T-helper 1 cell (primary cell): ENCODE data around the gene PLA2G5.

Source experiments
- DNase-seq, 5 donors: peaks; one replicate each; pipeline ENCODE4 v3.0.0-alpha.2; 2012 to 2020

The PLA2G5 gene

DNA sequence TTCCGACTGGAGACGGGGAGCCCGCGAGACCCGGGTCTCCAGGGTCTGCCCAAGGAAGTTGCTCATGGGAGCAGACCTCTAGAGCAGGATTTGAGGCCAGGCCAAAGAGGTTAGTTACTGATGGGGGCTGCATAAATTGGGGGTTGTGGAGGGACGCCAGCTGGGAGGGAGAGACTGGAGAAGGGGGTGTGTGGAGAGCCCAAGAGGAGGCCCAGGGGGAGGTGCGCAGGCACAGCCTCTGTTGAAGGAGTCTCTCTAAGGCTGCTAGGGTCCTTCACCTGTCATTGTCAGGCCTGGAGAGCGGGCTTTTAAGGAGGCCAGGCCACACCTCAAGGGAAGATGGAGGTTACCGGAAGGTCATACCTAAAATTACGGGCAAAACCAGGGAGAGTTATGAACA lies 363 bp downstream of the PLA2G5 start:
- no peak for DNase-seq

DNA sequence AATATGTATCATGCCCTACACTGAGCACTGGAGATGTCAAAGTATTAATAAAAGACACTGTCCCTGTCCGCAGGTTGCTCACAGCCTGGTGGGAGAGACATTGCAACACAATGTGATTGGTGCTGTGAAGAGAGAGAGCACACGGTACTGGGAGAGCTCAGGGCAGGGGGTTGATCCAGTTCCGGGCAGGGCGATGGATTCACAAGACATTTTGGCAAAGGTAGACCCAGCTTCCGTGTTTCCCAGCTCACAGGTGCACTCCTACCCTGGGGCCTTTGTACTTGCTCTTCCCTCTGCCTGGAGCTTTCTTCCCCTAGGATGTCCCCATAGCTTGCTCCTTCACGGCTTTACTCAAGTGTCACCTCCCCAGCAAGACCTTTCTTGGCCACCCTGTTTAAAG lies 1.4 kb downstream of the PLA2G5 start:
- no peak for DNase-seq

DNA sequence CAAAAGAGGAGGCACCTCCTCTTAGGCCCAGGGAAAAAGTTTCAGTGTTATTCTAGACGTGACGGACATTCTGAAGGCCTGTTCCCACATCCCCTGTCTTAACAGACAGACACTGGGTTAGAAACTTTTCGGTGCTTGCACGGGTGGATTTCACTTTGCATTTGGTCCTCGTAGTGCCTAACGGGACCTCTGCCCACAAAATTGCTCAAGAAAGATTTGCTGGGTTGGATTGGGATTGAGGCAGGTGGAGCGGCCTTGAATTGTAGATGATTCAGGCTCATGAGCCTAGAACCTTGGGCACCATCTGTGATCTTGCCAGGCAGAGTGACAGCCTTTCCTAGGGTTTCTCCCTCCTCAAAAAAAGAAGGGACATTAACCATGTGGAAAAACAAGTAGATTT lies 2.8 kb downstream of the PLA2G5 start:
- no peak for DNase-seq

DNA sequence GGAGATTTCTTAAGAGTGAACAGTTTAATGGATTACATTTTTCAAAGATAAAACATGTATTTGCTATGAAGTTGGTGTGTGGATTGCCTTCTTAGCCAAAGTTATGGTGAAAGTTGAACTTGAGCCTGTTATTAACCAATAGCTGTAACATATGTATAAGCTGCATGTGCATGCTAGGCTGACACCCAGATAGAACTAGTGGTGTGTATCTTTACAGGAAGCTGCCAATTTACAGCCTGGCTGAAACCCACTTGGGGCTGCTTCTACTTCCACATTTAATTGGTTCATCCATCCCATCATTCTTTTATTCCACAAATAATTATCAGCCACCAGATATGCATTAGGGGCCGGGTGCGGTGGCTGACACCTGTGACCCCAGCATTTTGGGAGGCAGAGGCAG lies 3.3 kb downstream of the PLA2G5 start:
- DNase-seq, result no peak

DNA sequence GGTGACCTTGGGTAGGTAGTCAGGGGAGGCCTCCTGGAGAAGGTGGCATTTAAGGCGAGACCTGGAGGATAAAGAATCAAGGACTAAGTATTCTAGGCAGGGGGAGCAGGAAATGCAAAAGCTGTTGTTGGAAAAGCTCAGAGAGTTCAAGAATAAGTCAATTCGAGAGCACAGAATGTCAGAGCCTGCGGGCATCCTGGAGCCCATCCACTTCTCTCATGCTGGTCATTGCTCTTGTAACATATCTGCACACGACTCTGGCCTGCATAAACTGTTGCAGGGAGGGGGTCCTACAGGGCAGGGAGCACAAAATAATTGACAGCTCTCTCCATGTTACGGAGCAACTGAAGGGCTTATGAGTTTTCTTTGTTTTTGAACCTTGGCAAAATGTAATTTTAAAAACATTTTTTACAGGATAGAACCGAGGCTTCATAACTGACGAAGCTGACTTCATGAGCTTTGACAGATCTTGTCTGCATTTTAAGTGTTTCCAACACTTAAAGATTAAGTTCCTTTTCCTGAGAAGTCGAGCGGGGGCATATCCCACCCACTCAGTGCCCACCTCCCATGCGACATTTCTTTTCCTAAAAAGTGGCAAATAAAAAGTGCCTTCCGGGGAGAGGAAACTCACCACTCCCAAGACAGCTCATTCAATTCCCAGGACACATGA lies 4.2 kb downstream of the PLA2G5 start:
- DNase-seq, result no peak

DNA sequence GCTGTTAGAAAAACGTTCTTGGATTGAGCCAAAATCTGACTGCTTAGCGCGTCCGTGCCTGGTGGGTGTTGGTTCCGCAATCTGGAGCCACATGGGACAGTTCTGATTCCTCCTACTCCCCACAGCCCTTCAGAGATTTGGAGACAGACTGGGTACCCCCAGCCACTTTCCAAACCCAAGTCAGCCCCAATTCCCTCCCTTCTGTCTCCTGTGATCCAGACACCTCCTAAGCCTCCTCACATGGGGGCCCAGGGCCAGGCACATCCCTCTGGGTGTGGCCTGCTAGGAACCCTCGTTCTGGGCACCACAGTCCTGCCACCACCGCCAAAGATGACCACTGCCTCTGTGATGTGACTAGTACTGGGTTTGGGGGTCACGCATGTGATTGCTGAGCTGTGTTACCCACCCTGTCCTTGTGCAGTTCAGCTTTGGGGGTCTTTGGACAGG lies 4.8 kb downstream of the PLA2G5 start:
- no peak for DNase-seq

DNA sequence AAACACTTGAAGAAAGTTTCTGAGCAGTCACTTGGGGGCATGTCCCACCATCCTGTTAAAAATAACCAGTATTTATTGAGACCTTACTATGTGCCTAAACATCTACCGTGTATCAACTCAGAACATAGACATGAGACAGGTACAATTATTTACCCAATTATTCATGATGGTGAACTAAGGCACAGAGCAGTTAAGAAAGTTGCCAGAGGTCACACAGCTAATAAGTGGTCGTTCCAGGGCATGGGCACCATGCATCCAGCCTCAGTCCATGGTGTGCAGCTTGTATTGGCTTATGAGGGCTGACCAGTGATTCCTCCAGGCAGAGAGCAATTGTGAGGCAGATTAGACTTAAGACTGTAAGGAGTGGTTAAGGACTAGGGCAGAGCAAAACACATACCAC lies 5.4 kb downstream of the PLA2G5 start:
- DNase-seq, result no peak

DNA sequence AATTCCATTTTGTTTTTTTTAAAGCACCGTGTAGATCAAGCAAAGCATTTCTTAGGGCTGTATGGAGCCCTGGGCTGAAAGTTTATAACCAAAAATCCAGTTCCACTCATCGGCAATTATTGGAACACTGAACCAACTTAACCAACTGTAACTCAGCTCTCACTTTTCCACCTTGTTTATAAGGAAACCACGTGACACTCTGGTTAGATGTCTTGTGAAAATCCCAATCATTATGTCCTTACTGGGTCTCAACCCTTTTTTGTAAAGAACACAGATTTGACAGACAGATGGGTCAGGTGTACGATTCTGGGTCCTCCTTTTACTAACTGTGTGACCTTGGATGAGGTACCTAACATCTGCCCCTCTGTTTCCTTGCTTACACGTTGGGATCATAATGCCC lies 6.2 kb downstream of the PLA2G5 start:
- DNase-seq, result no peak

DNA sequence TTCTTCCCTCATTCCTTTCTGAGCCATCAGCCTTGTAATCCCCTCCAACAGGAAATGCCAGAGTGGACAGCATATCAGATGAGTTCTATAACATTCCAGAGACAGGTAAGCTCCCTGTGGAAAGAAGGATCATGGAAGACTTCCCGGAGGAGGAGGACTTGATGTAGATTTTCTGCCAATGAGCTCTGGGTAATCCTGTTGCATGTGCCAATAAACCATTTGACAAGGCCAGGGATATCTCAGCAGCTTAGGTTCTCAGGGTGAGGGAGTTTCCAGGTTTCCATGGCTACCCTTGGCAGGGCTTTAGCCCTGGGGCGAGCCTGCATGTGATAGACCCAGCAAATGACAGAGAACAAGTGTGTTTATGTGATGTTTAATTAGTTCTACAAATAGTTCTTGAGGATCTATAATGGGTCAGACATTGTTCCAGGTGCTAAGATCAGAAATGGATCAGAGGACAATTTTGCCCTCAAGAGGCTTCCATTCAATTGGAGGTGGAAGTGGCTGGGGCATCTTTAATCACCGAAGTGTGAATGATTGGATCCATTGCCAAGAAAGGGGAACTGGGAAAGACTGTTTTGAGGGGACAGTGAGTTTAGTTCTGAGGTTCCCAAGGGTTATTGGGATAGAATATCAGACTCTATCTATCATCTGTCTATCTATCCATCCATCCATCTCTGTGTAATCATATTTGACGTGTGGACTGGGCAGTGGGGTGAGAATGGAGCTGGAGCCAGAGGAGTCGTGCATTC lies 6.9 kb downstream of the PLA2G5 start:
- DNase-seq, result no peak

DNA sequence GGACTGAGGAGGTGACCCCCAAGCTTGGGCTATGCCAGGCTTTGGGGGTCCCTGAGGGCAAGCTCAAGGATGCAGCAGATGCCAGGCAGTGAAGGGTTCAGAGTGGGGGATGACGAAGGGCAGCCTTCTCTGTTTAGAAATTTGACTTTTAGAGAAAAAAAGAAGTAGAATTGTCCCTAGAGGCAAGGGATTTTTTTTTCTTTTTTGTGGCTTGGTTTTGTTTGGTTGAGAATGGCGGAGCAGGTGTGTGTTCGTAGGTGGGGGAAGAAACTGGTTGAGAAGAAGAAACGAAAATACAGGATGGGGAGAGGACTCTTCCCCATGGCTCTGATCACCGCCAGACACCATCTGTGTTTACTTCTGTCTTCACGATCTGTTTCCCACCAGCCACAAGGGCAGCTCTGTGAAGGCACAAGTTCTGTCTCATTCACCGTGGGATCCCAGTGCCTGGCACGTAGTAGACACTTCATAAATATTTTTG lies 8.2 kb downstream of the PLA2G5 start:
- DNase-seq, result no peak

DNA sequence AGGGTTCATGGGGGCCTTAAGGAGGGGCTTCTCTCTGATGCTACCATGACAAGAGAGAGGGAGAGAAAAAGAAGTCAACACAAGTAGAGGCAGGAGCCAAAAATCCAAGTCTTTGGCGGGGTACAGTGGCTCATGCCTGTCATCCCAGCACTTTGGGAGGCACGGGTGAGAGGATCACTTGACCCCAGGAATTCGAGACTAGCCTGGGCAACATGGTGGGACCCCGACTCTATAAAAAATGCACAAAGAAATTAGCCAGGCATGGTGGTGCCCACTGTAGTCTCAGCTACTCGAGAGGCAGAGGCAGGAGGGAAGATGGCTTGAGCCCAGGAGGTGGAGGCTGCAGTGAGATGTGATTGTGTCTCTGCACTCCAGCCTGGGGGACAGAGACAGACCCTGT lies 8.7 kb downstream of the PLA2G5 start:
- no peak for DNase-seq

DNA sequence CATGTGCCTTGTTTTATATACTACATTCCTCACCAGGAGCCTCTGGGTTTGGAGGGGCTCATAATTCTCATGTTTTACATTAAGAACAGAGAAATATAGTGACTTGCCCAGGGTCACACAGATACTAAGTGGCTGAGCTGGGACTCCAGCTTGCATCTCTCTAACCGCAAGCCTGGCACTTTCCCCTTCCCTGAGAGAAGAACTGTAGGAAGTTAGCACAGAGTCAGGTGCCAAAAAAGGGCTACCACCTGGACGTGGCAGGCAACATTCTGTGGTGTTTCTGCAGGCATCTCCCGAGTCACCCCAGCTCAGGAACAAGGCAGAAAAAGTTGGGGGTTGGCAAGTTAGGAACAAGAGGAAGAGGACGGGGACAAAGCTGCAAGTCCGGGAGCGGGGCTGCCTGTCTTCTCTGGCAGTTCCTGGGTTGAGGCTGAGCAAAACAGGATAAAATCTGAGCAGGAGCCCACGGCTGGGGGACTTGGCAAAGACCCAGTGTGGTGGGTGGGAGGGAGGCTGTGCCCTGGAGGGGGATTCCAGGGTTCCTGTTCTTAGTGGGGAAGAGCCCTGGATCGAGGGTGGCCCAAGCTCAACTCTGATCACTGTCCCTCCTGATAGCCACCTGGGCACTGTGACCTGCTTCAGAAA lies 9.8 kb downstream of the PLA2G5 start:
- no peak for DNase-seq

DNA sequence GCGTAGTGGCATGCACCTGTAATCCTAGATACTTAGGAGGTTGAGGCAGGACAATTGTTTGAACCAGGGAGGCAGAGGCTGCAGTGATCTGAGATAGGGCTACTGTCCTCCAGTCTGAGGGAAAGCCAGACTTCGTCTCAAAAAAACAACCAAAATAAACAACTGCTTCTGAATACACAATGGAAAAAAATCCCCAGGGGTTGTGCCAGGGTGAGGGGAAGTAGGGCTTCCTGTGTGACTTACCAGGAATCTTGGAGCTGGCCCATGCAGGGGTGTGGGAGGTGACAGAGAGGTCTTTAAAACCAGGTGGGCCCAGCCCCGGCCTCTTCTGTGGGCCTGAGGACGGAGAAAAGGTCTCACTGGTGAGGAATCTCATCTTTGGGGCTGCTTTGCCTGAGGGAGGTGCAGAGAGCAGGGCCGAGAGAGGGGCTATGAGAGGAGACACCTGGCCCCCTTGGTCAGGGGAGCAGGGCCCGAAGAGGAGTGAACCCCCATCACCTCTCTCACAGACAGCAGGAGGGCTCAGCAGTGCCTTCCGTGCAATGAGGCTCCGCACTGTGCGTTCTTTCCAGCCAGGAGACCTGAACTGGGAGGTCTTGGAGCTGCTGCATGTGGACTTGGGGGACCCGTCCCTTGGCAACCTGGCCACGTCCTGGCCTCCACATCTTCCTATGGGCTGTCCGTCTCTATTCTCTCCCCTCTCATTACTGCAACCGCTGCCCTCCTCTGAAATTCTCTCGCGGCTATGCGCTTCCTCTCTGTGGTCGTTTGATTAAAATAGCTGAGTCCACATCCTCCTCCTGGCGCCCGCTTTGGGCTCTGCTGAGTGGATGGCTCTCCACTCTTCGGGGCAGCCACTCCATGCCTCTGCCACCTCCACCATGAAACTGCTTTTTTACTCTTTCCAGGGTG lies 10.7 kb downstream of the PLA2G5 start:
- DNase-seq, result no peak

DNA sequence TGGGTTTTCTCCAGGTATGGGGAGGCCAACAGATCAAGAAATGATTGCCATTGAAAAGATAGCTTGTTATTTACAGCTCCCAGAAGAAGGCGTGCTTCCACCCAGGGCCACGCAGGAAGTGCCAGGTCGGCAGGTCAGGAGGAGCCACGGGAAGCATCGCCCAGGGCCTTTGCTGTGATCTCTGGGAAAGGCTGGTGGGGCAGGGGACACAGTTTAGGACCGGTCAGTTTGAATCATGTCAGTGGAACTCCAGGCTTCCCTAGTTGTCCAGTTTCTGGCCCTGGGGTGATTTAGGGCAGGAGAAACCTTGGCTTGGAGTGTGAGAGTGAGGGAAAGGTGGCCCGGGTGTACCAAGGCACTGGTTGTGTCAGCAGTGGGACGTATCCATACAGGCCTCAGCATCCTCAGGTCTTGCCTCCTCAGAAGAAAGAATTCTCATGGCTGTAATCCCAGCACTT lies 11.4 kb downstream of the PLA2G5 start:
- DNase-seq, result no peak

DNA sequence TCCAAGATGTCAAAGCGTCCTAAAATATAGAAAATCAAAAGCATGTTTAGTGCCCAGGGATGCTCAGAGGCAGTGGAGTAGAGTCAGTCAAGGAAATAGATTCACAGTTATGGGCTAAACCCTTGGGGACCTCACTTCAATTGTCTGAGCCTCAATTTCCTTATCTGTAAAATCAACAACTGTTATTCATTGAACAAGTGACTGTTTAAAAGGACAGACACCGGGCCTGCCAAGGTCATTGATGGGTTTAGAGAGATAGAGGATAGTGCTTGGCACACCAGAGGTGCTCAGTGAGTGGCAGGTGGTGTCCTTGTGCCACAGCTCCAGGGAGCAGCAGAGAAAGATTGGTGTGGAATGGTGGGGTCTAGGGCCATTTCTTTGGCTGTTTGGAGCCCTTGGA lies 12.8 kb downstream of the PLA2G5 start:
- no peak for DNase-seq

DNA sequence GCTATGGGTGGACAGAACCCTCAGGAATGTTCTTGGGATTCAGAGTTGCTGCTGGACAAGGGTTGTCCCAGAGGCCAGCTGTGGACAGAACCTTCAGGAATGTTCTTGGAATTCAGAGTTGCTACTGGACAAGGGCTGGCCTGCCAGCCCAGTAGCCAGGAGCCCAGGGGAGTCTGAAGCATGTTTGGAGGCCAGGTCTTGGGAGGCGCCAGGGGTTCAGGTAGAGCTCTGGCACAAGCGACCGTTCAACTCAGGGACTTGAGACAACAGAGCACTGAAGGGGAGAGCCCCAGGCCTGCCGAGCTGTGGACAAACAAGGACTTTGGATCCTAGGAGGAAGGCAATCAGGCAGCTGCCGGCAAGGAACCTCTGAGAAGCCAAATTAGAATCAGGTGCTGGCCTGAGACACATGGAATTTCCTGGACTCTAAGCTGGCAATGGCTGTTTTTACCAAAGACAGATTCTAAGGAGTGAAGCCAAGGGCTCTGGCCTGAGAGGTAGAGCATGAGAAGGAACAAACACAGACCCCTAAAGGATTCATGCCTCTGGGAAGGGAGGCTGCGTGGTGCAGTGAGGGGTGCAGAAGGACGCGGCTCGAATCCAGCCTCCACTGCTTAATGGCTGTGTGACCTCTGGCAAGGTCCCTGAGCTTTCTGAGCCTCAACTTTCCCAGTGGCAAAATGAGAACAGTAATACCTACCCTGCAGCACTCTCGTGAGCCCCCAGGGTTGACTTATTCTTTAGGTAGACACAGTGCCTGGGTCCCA lies 13.4 kb downstream of the PLA2G5 start:
- no peak for DNase-seq

DNA sequence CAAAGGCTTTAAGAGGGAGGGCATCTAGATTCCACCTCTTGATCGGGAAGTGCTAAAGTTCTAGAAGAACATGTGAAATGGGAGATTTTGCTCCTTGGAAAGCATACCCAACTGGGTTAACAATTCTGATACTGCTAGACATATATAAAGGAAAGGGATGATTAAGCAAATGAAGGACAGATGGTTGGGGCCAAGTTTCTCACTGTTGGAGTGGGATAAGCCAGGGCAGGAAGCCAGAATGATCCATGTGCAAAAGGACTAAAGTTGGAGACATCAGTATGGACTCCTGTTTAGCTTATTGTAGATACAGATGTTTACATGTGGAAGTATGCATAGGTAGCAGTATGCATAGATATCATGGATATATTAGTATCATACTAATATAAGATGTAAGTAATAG lies 16.8 kb downstream of the PLA2G5 start:
- no peak for DNase-seq

DNA sequence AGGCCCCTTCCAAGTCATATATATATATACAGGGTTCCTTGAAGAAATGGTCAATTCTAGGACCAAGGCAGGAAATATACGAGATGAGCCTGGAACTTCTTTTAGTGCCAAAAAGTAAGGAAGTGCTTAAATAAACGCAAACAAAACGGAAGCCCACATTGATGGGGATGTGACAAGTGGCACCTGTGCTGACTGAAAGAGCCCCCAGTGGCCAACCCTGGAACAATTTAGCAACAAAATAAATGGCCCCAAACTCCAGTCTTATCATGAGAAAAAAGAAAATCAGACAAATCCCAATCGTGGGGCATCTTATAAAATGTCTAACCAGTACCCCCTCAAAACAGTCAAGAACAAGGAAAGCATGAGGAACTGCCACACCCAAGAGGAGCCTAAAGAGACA lies 17.7 kb downstream of the PLA2G5 start:
- no peak for DNase-seq

DNA sequence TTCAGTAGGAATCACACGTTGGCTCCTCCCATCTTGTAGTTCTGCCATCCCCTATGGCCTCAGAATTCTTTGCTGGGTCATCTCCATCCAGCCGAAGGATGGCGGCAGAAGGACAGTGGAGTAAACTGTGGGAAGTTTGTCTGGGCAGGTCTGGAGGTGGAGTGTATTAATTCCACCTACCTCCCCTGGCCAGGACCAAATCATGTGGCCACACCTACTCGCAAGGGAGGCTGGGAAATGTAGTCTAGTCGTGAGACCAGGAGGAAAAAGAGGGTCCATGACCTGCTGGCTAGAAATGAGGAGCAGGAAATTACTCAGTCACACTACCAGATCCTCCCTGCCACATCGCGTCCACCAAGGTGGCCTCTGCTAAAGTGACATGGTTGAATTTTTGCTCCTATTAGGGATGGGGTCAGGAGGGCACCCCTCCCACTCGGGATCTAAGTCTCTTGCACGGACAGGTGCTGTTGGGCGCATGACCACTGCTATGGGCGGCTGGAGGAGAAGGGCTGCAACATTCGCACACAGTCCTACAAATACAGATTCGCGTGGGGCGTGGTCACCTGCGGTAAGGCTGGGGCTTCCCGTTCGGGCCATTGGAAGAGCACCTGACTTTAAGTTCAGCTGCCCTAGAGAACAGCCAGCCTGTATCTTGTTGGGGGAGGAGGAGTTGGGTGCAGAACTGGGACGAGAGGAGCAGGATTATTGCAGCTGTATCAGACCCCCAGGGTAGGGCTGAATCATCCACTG lies 19.5 kb downstream of the PLA2G5 start:
- no peak for DNase-seq

DNA sequence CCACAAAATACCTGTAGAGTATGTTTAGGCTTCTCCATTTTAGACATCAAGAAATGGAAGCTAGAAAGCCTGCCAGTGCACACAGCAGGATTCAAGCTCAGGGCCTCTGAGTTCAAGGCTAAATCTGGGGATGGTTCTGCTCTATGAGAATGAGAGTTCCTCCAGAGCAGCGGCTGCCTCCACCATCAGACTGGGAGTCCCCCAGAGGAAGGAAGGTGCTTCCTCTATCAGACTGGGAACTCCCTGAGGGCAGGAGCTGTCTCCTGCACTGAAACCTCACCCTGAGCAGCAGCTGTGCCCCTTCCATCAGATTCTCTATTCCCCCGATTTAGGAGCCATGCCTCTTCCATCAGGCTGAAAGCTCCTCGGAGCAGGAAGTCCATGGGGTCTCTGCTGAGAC lies 20.1 kb downstream of the PLA2G5 start:
- DNase-seq, result no peak

DNA sequence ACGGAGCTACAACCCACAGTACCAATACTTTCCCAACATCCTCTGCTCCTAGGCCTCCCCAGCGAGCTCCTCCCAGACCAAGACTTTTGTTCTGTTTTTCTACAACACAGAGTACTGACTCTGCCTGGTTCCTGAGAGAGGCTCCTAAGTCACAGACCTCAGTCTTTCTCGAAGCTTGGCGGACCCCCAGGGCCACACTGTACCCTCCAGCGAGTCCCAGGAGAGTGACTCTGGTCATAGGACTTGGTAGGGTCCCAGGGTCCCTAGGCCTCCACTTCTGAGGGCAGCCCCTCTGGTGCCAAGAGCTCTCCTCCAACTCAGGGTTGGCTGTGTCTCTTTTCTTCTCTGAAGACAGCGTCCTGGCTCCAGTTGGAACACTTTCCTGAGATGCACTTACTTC lies 20.6 kb downstream of the PLA2G5 start:
- no peak for DNase-seq
